SU-DHL-6 (cell line): Measurements from ENCODE around the gene FOXG1.

Source experiments
- H2AFZ ChIP-seq: fragments of 200-600 bp; sonication (generic); 2 replicates; pipeline ENCODE4 v1.6.1; 2014; ENCODE audit warnings: low read depth, mild to moderate bottlenecking, moderate library complexity, mixed read lengths, antibody characterized with exemption, low read length; ENCODE audit not compliant: severe bottlenecking
- H3F3A ChIP-seq: fragments of 200-600 bp; shearing (Covaris generic); 2 replicates; pipeline ENCODE4 v1.6.0; 2016; ENCODE audit warnings: antibody characterized with exemption, mild to moderate bottlenecking; ENCODE audit not compliant: insufficient read depth
- H3K27ac ChIP-seq: fragments of 200-600 bp; sonication (generic); 2 replicates; pipeline ENCODE4 v1.5.1; 2016; ENCODE audit warnings: low read depth, mild to moderate bottlenecking, low read length, moderate library complexity, mixed read lengths
- H3K27me3 ChIP-seq: fragments of 200-600 bp; sonication (generic), shearing (Covaris generic); 2 replicates; pipeline ENCODE4 v1.6.0; 2014; ENCODE audit warnings: mild to moderate bottlenecking, low read length
- H3K36me3 ChIP-seq: fragments of 200-600 bp; sonication (generic); 2 replicates; pipeline ENCODE4 v1.6.1; 2014; ENCODE audit warnings: mild to moderate bottlenecking, low read length, mixed read lengths
- H3K4me2 ChIP-seq: fragments of 300-600, 200-600 bp; shearing (Covaris generic), sonication (generic); 2 replicates; pipeline ENCODE4 v1.6.0; 2014; ENCODE audit warnings: low read length, low read depth, mild to moderate bottlenecking; ENCODE audit not compliant: poor library complexity, severe bottlenecking
- H3K4me3 ChIP-seq: fragments of 200-600 bp; sonication (generic); 2 replicates; pipeline ENCODE4 v1.5.1; 2014; ENCODE audit warnings: antibody characterized with exemption, low read length, mild to moderate bottlenecking, mixed read lengths; ENCODE audit not compliant: insufficient read depth, poor library complexity, severe bottlenecking
- H3K79me2 ChIP-seq: fragments of 200-600 bp; sonication (generic); 2 replicates; pipeline ENCODE4 v1.6.1; 2014; ENCODE audit warnings: mild to moderate bottlenecking, low read length, moderate library complexity; ENCODE audit not compliant: insufficient read depth
- H3K9ac ChIP-seq: fragments of 200-600 bp; sonication (generic); 2 replicates; pipeline ENCODE4 v1.7.0; 2014; ENCODE audit warnings: mild to moderate bottlenecking, low read length
- H3K9me2 ChIP-seq: fragments of 200-600 bp; sonication (generic); replicated peaks from 2 replicates; pipeline ENCODE4 v1.6.1; 2014; ENCODE audit warnings: low read length; ENCODE audit not compliant: insufficient read depth
- H3K9me3 ChIP-seq: fragments of 200-600 bp; sonication (generic); 2 replicates; pipeline ENCODE4 v1.6.1; 2014; ENCODE audit warnings: low read length, mixed read lengths; ENCODE audit not compliant: insufficient read depth
- H4K20me1 ChIP-seq: fragments of 200-600 bp; sonication (generic); 2 replicates; pipeline ENCODE4 v1.6.1; 2014; ENCODE audit warnings: low read depth, mild to moderate bottlenecking, antibody characterized with exemption, low read length, moderate library complexity, mixed read lengths
- EZH2phosphoT487 ChIP-seq: fragments of 200-600 bp; sonication (generic), shearing (Covaris generic); conservative IDR thresholded peaks from 2 replicates; pipeline ENCODE4 v1.6.1; 2018; ENCODE audit warnings: mild to moderate bottlenecking, antibody characterized with exemption, low read length, moderate library complexity, mixed read lengths
- TF ChIP-seq, protein P1 (sequence below): fragments of 200-600 bp; sonication (generic); IDR thresholded peaks from one replicate; pipeline ENCODE4 v1.5.1; 2017; ENCODE audit warnings: antibody characterized with exemption, mild to moderate bottlenecking, low read length, moderate library complexity; ENCODE audit not compliant: insufficient read depth, poor library complexity, severe bottlenecking

Gene FOXG1

DNA sequence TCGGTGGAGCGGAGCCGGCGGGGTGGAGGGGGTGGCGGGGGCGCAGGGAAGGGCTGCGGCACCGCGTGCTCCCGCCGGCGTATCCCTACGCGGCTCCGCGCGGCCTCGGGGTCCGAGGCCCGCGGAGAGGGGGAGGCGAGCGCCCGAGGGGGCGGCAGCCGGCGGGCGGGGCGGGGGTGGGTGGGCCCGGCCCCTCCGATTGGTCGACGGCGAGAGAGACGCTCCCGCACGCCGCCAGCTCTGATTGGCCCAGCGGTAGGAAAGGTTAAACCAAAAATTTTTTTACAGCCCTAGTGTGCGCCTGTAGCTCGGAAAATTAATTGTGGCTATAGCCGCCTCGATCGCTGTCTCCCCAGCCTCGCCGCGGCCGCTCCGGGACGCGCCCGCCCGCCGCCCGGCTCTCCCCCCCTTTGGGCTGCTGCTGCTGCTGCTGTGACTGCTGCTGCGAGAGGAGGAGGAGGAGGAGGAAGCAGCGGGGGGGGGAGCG is at the start of gene FOXG1:
Gene FOXG1, plus strand, starts transcription at position 319 of the 487 bp plus-strand sequence. CDS start 493 bp downstream, outside the sequence.
- Histone ChIP-seq H3K4me2 (no peak within 1 kb of the TSS), H3F3A (no peaks in the 10 kb centered on the region), H3K9ac (no peak within 1 kb of the TSS), H2AFZ (no peak within 1 kb of the TSS), H3K9me2 (no peaks in the 10 kb centered on the region), H3K27ac (no peak within 1 kb of the TSS), H3K36me3 (no peaks in the 10 kb centered on the region), H3K27me3 (no peaks in the 10 kb centered on the region), H3K79me2 (no peaks in the 10 kb centered on the region), H3K4me3 (no peak within 1 kb of the TSS), H3K9me3 (no peaks in the 10 kb centered on the region), H4K20me1 (no peaks in the 10 kb centered on the region)
- TF ChIP-seq, protein P1, sequence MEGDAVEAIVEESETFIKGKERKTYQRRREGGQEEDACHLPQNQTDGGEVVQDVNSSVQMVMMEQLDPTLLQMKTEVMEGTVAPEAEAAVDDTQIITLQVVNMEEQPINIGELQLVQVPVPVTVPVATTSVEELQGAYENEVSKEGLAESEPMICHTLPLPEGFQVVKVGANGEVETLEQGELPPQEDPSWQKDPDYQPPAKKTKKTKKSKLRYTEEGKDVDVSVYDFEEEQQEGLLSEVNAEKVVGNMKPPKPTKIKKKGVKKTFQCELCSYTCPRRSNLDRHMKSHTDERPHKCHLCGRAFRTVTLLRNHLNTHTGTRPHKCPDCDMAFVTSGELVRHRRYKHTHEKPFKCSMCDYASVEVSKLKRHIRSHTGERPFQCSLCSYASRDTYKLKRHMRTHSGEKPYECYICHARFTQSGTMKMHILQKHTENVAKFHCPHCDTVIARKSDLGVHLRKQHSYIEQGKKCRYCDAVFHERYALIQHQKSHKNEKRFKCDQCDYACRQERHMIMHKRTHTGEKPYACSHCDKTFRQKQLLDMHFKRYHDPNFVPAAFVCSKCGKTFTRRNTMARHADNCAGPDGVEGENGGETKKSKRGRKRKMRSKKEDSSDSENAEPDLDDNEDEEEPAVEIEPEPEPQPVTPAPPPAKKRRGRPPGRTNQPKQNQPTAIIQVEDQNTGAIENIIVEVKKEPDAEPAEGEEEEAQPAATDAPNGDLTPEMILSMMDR, result no peak
- TF ChIP-seq EZH2phosphoT487, result no peak

DNA sequence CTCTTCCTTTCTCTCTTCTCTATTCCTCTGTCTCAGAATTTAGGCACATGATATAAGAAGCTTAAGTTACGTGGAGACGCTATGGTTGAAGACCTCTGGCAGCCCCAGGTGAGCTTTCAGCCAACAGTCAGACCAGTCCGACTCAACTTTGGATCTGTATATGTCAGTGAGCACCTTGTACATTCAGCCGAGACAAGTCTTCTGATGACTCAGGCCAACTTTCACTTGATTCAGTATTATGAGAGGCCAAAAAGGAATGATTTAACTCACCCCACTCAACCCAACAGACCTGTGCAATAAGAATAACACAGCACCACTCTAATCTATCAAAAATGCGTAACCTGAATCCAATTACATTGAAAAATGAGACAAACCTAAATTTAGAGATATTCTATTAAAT is 47.5 kb upstream of the FOXG1 start:
- Histone ChIP-seq H2AFZ (no peak overlapping the region), H3K27me3 (no peaks in the 10 kb centered on the region), H3K9me3 (no peaks in the 10 kb centered on the region), H3K9me2 (no peaks in the 10 kb centered on the region), H3K9ac (no peak overlapping the region), H3K79me2 (no peaks in the 10 kb centered on the region), H3K4me3 (no peak overlapping the region), H3K36me3 (no peaks in the 10 kb centered on the region), H3K27ac (no peak overlapping the region), H3K4me2 (no peak overlapping the region), H3F3A (no peaks in the 10 kb centered on the region), H4K20me1 (no peaks in the 10 kb centered on the region)
- TF ChIP-seq EZH2phosphoT487, result no peak
- TF ChIP-seq, protein P1, result no peak

DNA sequence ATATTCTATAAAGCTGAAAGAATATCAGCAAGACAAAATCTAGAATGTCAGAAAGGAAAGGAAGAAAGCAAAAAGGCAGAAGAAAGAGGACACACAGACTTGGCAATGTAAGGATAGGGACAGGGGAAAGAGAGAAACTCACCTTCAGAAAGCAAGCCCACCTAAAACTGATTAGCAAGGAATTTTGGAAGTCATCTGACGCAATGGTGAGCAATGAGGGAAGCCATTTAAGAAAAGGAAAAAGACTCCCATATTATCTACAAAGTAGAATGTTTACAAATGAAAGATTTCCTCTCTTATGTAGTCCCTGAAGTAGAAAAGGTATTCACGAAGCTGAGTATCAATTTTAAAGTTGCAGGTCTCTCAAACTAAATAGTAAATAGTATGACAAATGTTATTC is 35.2 kb upstream of the FOXG1 start:
- TF ChIP-seq, protein P1, result no peak
- TF ChIP-seq EZH2phosphoT487, result no peak
- no peak overlapping the region for H2AFZ ChIP-seq
- no peaks in the 10 kb centered on the region for H3K9me3 ChIP-seq
- H3K36me3 ChIP-seq, result no peaks in the 10 kb centered on the region
- H3K4me2 ChIP-seq, result no peak overlapping the region
- no peak overlapping the region for H3K4me3 ChIP-seq
- no peaks in the 10 kb centered on the region for H4K20me1 ChIP-seq
- H3F3A ChIP-seq, result no peaks in the 10 kb centered on the region
- H3K27me3 ChIP-seq, result no peaks in the 10 kb centered on the region
- H3K9ac ChIP-seq, result no peak overlapping the region
- no peaks in the 10 kb centered on the region for H3K79me2 ChIP-seq
- no peaks in the 10 kb centered on the region for H3K9me2 ChIP-seq
- no peak overlapping the region for H3K27ac ChIP-seq
